ENCODE results near the gene MCOLN1.

The MCOLN1 gene

DNA sequence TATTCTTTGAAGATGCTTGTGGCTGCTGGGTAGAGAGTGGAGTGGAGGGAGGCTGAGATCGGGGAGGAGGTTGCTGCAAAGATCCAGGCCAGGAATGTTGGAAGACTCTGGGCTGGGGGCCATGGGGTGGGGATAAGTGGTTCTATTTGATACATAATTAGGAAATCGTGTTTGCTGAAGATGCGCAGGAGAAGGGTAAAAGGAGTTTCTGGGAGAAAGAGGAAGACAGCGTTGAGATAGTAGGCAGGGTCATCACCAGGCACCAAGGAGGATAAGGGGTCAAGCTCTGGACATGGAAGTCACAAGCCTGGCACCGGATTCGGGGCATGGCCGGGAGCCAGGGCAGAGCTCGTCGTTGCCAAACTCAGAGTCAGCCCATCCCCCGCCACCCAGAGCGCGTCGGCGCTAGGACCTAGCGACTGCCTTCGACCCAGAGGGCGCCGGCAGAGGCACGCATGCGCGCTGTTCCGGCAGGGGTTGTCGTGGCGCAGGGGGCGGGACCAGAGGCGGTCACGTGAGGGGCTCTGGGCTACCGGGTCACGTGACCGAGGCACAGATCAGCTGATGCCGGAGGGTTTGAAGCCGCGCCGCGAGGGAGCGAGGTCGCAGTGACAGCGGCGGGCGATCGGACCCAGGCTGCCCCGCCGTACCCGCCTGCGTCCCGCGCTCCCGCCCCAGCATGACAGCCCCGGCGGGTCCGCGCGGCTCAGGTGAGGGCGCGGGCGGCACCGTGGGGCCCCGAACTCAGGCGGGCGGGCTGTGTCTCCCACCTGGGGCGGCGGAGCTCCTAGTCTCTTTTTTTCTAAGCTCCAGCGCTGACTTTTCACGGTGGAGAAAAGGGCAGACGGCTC, at the start of gene MCOLN1:
MCOLN1 (plus strand) TSS at position 553 of the 851 bp plus-strand sequence; CDS start at position 680, 127 bp downstream.
- H3K9me3 Mint-ChIP-seq, result no peaks in the 10 kb centered on the region
- DNase-seq (ENCODE audit: low spot score in 2 of 2), result peak; percentile 99
- ATAC-seq, result peak; percentile 89
- H3K4me3 Mint-ChIP-seq, result peak within 1 kb of the TSS; percentile 75
- H3K4me1 Mint-ChIP-seq, result peaks cover 28% of the 10 kb centered on the region
- H3K27ac Mint-ChIP-seq, result peak within 1 kb of the TSS; percentile 92
- peaks cover 33% of the 10 kb centered on the region for H3K36me3 Mint-ChIP-seq

DNA sequence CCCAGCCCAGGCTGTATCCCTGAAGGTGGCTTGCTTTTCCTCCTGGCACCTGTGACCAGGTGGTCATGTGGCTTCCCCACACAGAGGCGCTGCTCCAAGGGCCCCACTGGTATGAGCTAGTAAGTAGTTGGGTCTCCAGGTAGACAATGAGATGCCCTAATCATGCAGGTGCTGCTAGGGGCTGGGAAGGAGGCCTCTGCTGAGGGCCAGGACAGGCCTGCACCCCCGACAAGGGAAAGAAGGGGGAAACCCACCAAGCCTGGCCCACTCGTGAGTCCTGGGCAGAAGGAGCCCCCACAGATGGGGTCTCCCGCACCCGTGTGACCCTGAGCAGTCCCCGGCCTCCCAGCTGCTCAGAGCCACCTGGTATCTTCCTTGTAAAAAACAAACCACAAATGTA, 46.8 kb upstream of the MCOLN1 start:
- Mint-ChIP-seq H3K27ac (no peak overlapping the region), H3K4me1 (no peaks in the 10 kb centered on the region), H3K36me3 (peaks cover 33% of the 10 kb centered on the region), H3K4me3 (no peak overlapping the region), H3K9me3 (no peaks in the 10 kb centered on the region)
- no peak for ATAC-seq
- no peak for DNase-seq (ENCODE audit: low spot score in 2 of 2)

DNA sequence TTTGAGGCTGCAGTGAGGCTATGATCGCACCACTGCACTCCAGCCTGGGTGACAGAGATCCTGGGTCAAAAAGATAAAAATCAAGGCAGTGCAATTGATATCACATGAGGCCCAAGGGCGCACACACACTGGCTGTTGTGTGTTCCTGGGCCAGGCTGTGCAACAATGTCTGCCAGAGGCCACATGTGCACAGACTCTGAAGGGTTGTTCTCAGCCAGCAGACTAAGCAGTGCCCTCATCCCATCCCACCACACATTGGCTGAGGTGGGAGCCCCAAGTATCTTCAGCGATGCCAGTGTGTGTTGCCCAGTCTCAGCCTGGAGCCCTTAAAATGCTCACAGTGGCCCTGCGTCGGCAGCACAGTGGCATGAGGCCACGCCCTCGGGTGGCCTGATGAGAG, 46.2 kb upstream of the MCOLN1 start:
- Mint-ChIP-seq H3K36me3 (peaks cover 28% of the 10 kb centered on the region), H3K9me3 (no peaks in the 10 kb centered on the region), H3K27ac (no peak overlapping the region), H3K4me3 (no peak overlapping the region), H3K4me1 (no peaks in the 10 kb centered on the region)
- no peak for DNase-seq (ENCODE audit: low spot score in 2 of 2)
- ATAC-seq, result no peak

DNA sequence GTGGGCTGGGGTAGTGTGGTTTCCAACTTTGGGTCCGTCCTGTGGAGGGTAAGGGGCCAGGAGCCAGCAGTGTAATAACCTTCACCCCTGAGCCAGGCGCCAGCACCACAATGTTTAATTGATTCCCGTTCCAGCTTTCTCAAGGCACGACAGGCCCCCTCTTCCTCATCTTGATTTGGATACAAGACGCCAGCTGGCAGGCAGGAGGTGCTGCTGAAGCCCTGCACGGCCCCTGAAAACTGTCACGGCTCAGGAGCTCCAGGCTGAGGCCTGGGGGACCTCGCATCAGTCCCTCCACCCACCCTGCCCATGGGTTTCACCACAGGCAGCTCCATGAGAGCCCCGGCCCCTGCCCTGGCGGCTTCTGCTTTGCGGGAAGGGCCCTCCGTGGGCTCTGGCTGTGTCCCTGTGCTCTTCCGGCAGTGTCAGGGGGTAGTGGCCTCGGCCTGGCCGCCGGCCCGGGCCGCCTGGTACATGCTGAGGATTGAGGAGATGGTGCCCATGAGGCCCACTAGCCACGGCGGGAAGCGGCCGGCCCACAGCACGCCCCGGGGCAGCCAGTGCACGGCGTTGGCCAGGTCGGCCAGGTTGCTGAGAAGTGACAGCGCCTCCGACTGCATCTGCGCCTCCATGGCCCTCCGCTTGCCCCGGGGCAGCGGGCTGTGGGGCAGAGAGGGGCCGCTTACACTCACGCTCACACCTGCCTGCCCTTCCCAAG, 45.5 kb upstream of the MCOLN1 start:
- ATAC-seq (no peak), DNase-seq (ENCODE audit: low spot score in 2 of 2) (no peak)
- Mint-ChIP-seq H3K27ac (no peak overlapping the region), H3K4me3 (no peak overlapping the region), H3K9me3 (no peaks in the 10 kb centered on the region), H3K4me1 (no peaks in the 10 kb centered on the region), H3K36me3 (peaks cover 21% of the 10 kb centered on the region)

DNA sequence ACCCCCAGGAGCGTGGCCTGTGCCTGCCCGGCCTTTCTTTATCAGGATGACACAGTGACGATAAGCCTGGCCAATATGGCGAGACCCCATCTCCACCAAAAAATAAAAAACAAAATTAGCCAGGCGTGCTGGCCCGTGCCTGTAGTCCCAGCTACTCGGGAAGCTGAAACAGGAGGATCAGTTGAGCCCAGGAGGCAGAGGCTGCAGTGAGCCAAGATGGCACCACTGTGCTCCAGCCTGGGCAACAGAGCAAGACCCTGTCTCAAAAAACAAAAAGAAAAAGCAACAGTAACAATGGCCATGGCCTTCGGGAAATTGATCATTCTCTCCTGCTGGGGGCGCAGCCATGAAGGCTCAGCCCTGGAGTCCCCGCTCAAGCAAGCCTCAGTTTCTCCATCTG, 44.7 kb upstream of the MCOLN1 start:
- Mint-ChIP-seq H3K27ac (peak overlapping the region; percentile 52), H3K4me1 (no peaks in the 10 kb centered on the region), H3K4me3 (no peak overlapping the region), H3K36me3 (peaks cover 16% of the 10 kb centered on the region), H3K9me3 (no peaks in the 10 kb centered on the region)
- DNase-seq (ENCODE audit: low spot score in 2 of 2), result no peak
- no peak for ATAC-seq

DNA sequence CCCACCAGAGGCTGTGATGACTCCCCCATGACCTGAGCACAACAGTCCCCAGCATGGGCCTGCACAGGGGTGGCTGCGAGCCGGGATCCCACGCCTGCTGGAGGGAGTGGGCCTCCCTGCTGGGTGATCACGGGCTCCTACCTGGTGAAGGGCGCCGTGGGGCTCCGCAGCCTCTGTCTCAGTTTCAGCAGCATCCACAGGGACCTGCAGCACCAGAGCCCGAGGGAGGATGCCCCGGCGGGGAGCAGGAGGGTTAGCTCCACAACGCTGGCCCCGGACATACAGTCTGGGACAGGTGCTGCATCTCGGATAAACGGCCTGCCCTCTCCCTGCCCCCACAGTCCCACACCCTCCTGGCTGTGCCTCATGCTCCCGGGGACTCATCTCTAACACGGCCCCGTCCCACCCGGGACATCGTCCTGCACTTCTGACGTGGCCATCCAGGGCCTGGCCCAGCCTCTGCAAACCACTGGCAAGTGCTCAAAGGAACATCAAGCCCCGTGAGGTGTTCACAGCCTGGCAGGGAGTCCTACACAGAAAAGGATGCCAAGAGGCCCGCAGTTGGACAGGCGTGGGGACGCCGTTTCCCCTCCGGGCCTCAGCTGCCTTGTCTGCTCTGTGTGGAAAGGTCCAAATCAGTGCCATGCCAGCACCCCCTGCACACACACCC, 44.1 kb upstream of the MCOLN1 start:
- peak; percentile 19 for ATAC-seq

DNA sequence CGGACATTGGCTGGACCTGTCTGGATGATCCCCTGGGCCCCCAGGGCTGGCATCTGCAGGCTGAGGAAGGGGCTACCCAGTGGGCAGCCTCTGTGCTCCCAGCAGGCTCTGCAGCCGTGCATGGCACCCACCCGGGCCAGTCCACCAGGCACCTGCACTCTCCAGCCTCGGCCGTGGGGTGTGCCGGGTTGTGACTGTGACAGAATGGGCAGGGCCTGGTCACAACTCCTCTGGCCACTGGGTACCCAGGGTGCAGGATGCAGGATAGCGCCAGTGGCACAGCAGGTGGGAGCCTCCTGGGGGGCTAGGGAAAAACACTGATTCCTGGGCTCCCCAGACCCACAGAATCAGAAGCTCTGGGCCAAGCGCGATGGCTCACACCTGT, 43.6 kb upstream of the MCOLN1 start:
- peak; percentile 24 for ATAC-seq
- peaks cover 16% of the 10 kb centered on the region for H3K36me3 Mint-ChIP-seq
- no peaks in the 10 kb centered on the region for H3K9me3 Mint-ChIP-seq
- no peak for DNase-seq (ENCODE audit: low spot score in 2 of 2)
- no peak overlapping the region for H3K27ac Mint-ChIP-seq
- H3K4me3 Mint-ChIP-seq, result no peak overlapping the region
- H3K4me1 Mint-ChIP-seq, result peaks cover 6% of the 10 kb centered on the region

More for the DNA sequence above, 44.1 kb upstream of the MCOLN1 start:
- no peak overlapping the region for H3K4me3 Mint-ChIP-seq
- no peak for DNase-seq (ENCODE audit: low spot score in 2 of 2)
- peak overlapping the region; percentile 52 for H3K27ac Mint-ChIP-seq
- H3K36me3 Mint-ChIP-seq, result peaks cover 16% of the 10 kb centered on the region
- H3K4me1 Mint-ChIP-seq, result peaks cover 4% of the 10 kb centered on the region
- H3K9me3 Mint-ChIP-seq, result no peaks in the 10 kb centered on the region

DNA sequence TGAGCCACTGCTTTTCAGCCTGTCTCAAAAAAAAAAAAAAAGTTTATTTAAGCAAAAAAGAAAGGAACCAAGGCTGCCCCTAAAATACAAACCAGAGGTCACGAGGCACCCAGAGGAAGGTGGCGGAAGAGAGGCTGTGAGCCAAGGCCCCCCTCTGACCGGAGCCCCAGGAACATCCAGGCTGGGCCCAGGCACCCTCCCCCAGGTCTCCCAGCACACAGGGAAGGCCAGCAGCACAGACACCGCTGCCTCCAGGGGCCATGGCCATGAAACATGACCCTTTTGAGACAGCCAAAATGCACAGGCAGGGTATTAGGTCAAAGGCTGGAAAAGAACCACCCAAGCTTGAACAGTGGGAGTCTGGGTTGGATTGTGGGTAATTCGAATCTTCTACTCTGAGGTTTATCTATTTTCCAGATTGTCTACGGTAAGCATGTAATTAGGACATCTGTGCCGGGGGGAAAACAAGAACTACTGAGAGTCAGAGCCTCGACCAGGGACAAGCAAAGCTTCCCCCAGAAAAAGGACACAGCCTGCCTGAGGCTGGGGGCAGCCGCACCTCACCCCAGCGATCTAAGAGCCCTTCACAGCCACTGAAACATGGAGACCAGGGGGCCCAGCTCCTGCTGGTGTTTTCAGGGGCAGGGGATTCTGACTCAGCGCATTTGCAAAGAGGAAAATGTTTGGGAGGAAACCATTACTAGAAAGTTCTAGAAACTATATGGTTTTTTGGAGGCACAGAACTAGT, 42.0 kb upstream of the MCOLN1 start:
- no peak for DNase-seq (ENCODE audit: low spot score in 2 of 2)
- ATAC-seq, result no peak
- H3K9me3 Mint-ChIP-seq, result no peaks in the 10 kb centered on the region
- peaks cover 6% of the 10 kb centered on the region for H3K4me1 Mint-ChIP-seq
- H3K27ac Mint-ChIP-seq, result no peak overlapping the region
- H3K36me3 Mint-ChIP-seq, result peaks cover 16% of the 10 kb centered on the region
- H3K4me3 Mint-ChIP-seq, result no peak overlapping the region

DNA sequence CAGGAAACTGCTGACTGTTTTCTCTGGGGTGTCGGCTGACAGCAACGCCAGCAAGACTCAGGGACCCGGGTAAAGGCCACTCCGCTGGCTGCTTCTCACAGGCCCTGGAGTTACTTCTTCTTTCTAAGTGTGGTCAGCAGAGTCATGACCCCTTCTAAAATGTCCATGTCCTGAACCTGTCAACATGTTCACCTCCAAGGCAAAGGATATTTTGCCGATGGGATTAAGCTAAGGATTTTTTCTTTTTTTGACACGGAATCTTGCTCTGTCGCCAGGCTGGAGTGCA, 41.5 kb upstream of the MCOLN1 start:
- H3K9me3 Mint-ChIP-seq, result no peaks in the 10 kb centered on the region
- no peak for DNase-seq (ENCODE audit: low spot score in 2 of 2)

DNA sequence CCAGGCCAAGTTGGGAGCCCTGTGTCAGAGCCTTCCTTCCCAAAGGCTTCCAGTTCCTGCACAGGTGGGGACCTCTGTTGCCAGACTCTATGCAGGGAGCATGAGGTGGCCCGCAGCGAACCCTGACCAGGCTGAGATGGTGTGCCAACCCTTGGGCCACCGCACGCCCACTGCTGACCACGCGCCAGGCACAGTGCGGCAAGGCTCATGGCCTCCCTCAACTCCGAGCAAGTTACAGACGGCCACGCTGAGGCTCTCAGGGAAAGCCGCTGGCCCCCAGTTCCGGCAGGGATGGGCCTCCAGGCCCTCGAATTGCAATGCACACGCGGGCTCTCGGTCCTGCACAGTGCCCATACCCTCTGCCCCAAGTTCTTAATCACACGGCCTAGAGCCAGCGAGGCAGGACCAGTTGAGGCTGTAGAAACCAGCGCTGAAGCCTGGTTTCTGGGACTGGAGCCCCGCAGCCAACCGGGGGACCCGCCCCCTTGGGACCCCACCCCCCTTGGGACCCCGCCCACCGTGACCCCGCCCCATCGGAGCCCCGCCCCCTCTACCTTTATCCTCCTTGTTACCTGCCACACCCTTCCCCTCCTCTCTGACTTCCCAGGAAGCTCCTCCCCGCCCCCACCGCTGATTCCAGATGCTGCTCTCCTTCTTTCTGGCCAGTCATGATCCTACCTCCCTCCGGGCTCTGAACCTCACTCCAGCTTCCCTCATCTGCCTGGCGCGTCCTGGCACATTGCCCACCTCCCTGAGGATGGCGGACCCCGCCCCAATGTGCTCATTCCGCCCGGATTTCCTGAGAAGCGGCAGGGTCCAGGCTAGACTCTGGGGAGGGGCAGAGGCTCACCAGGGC, 39.6 kb upstream of the MCOLN1 start:
- Mint-ChIP-seq H3K4me3 (no peak overlapping the region), H3K27ac (no peak overlapping the region), H3K9me3 (no peaks in the 10 kb centered on the region), H3K4me1 (peaks cover 6% of the 10 kb centered on the region), H3K36me3 (peaks cover 10% of the 10 kb centered on the region)
- DNase-seq (ENCODE audit: low spot score in 2 of 2), result no peak
- ATAC-seq, result no peak

More for the DNA sequence above, 41.5 kb upstream of the MCOLN1 start:
- peaks cover 16% of the 10 kb centered on the region for H3K36me3 Mint-ChIP-seq
- ATAC-seq, result no peak
- H3K4me1 Mint-ChIP-seq, result peaks cover 6% of the 10 kb centered on the region
- no peak overlapping the region for H3K4me3 Mint-ChIP-seq
- H3K27ac Mint-ChIP-seq, result peak overlapping the region; percentile 26

DNA sequence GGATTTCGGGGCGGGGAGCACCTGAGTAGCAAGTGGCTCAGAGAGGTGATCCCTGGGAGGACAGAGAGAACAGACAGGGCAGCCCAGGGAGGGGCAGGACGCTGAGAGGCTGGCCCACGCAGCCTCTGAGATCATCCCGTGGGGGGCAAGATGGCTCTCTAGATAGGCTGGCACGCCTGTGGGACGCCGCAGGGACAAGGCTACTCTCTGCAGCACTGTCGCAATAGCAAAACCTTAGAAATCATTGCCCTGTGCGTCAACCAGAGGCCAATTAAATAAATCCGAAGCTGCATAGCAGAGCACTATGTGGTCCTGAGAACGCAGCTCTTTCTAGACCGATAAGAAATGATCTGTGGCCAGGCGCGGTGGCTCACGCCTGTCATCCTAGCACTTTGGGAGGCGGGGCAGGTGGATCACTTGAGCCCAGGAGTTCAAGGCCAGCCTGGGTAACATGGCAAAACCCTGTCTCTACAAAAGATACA, 38.7 kb upstream of the MCOLN1 start:
- DNase-seq (ENCODE audit: low spot score in 2 of 2) (no peak), ATAC-seq (no peak)
- no peak overlapping the region for H3K4me3 Mint-ChIP-seq
- H3K4me1 Mint-ChIP-seq, result peaks cover 6% of the 10 kb centered on the region
- H3K27ac Mint-ChIP-seq, result no peak overlapping the region
- peaks cover 1% of the 10 kb centered on the region for H3K36me3 Mint-ChIP-seq
- H3K9me3 Mint-ChIP-seq, result no peaks in the 10 kb centered on the region

DNA sequence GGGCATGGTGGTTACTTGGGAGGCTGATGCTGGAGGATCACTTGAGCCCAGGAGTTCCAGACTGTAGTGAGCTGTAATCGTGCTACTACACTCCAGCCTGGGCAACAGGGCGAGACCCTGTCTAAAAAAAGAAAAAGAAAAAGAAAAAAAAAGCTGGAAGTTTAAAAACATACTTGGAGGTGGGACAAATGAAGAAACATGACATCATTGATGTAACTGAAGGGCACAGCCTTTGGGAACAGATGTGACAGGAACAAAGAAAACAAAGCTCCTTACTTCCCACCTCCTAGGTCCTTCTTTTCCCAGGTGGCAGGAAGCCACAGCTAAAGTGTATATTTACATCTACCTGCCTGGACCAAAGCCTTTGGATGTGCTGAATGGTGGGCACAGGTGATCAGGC, 35.5 kb upstream of the MCOLN1 start:
- ATAC-seq (no peak), DNase-seq (ENCODE audit: low spot score in 2 of 2) (no peak)
- no peaks in the 10 kb centered on the region for H3K9me3 Mint-ChIP-seq
- peaks cover 19% of the 10 kb centered on the region for H3K4me1 Mint-ChIP-seq
- no peak overlapping the region for H3K27ac Mint-ChIP-seq
- no peaks in the 10 kb centered on the region for H3K36me3 Mint-ChIP-seq
- H3K4me3 Mint-ChIP-seq, result no peak overlapping the region

DNA sequence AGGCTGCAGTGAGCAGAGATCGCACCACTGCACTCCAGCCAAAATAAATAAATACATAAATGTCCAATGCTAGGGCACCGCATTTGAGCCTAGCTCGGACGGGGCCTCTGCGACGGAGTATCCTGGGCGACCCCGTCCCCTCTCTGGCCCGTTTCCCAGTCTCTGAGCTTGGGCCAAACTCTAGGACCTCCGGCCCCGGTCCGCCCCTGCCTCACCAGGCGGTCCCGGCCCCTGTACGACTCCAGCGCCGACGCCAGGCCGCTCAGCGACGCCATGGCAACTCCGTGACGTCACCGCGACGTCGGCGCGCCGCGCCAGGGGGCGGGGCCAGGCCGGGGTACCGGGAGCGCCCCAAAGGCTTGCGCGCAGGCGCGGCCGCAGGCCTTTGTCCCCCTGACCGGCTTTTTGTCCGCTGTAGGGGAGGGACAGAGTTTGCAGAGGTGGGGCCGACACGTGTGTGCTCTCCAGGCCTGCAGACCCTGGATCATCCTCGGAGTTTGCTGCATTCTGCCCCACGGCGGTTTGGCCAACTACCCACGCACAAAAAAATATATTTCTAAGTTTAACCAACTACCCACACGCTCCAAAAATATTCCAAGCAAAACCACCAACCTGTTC, 33.6 kb upstream of the MCOLN1 start, which contains the start of gene PEX11G:
PEX11G (minus strand) TSS at position 300 of the 618 bp plus-strand sequence; CDS start at position 275, 25 bp downstream.
- no peaks in the 10 kb centered on the region for H3K9me3 Mint-ChIP-seq
- H3K36me3 Mint-ChIP-seq, result peaks cover 4% of the 10 kb centered on the region
- ATAC-seq (peak; percentile 83), DNase-seq (ENCODE audit: low spot score in 2 of 2) (peak; percentile 94 to 96)
- peak within 1 kb of the TSS; percentile 86 for H3K27ac Mint-ChIP-seq
- H3K4me3 Mint-ChIP-seq, result peak within 1 kb of the TSS; percentile 69
- peaks cover 30% of the 10 kb centered on the region for H3K4me1 Mint-ChIP-seq

DNA sequence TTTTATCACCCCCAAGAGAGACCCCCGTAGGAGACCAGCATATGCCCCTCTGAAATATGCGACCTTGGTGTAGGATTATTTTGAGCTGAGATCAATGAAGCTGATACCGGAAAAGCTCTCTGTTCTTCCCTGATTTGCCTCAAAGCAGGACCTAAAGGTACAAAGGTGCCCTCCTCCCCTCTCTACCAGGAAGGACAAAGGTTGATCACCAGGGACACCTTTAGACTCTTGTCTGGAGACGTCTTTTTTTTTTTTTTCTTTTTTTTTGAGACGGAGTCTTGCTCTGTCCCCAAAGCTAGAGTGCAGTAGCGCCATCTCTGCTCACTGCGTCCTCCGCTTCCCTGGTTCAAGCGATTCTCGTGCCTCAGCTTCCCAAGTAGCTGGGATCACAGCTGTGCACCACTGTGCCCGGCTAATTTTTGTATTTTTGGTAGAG, 32.8 kb upstream of the MCOLN1 start:
- peaks cover 4% of the 10 kb centered on the region for H3K36me3 Mint-ChIP-seq
- H3K4me1 Mint-ChIP-seq, result peaks cover 30% of the 10 kb centered on the region
- H3K4me3 Mint-ChIP-seq, result peak overlapping the region; percentile 69
- DNase-seq (ENCODE audit: low spot score in 2 of 2), result no peak
- peak overlapping the region; percentile 86 for H3K27ac Mint-ChIP-seq
- H3K9me3 Mint-ChIP-seq, result no peaks in the 10 kb centered on the region
- ATAC-seq, result no peak
